Peyer's patch (tissue), 4 donors: ENCODE measurements around the gene PRELP.

Source experiments
- CTCF ChIP-seq, 6 experiments: fragments of 450-650 bp in 4 of 6; fragments of 200-600 bp in 2 of 6; sonication (generic) in 1 of 6; IDR thresholded peaks; one replicate each; pipeline ENCODE4 v1.5.1; 2017 to 2019; ENCODE audit warnings: antibody characterized with exemption in 6 of 6, mild to moderate bottlenecking in 3 of 6, moderate library complexity in 1 of 6
- POLR2A ChIP-seq, 2 donors: fragments of 450-650 bp; IDR thresholded peaks; one replicate each; pipeline ENCODE4 v1.5.1; 2017; ENCODE audit warnings: antibody characterized with exemption in 2 of 2, mild to moderate bottlenecking in 2 of 2, moderate library complexity in 2 of 2

- TF ChIP-seq CTCF (IDR thresholded peaks at IDR 0.05), result no peak
- TF ChIP-seq POLR2A (IDR thresholded peaks at IDR 0.05), result no peak
Observed at GRCh38 chr1:203522237-203522636, 46.6 kb downstream of the PRELP start.
